ENCODE results near the gene XPO5. TPM values are rescaled to one million over a fixed set of nuclear protein-coding genes. Genes with fewer than 3 reads are reported as not detected.

The XPO5 gene
- total and polyA plus RNA-seq, 9 of the 15 experiments (the other 6 are each of a cell fraction or from before 2014, with no cell fraction given), result 36.0 to 170 (median 99.1) TPM

- TF ChIP-seq ZBTB9 (CRISPR knock-in tag; IDR thresholded peaks at IDR 0.05) (peak; percentile 40; the same call in 1 of the 2 replicates), BRD9 (IDR thresholded peaks at IDR 0.05; ENCODE audit: low read depth, partially characterized antibody) (peak; percentile 81), MTA3 (IDR thresholded peaks at IDR 0.05; ENCODE audit: borderline replicate concordance) (0 out of 2 replicates have a peak, but pooled peaks have one; percentile 37), VEZF1 (CRISPR knock-in tag; IDR thresholded peaks at IDR 0.05) (no peak), MBD1 (CRISPR knock-in tag; IDR thresholded peaks at IDR 0.05) (peak; percentile 27; the same call in 1 of the 2 replicates), HCFC1 (IDR thresholded peaks at IDR 0.05; ENCODE audit: low read depth, low read length) (0 out of 2 replicates have a peak, but pooled peaks have one; percentile 22), FOSL1 (tag; conservative IDR thresholded peaks at IDR 0.05) (peak; percentile 3; the same call in 1 of the 2 replicates), CHAMP1 (IDR thresholded peaks at IDR 0.05) (0 out of 2 replicates have a peak, but pooled peaks have one; percentile 16), CEBPG (CRISPR knock-in tag; IDR thresholded peaks at IDR 0.05) (0 out of 2 replicates have a peak, but pooled peaks have one; percentile 4), CEBPG (tag; conservative IDR thresholded peaks at IDR 0.05 in 1 of 2, IDR thresholded peaks at IDR 0.05 in 1 of 2) (0 out of 4 replicates have a peak, but pooled peaks of 1 of the 2 experiments have one; percentile 34), JUN (IDR thresholded peaks at IDR 0.05; ENCODE audit: borderline replicate concordance, low read depth, low read length) (peak; percentile 29; the same call in 1 of the 2 replicates), JUN (CRISPR knock-in tag; IDR thresholded peaks at IDR 0.05; ENCODE audit: borderline replicate concordance) (no peak), RB1 (IDR thresholded peaks at IDR 0.05; ENCODE audit: low read depth) (peak; percentile 57; the same call in 1 of the 2 replicates), DACH1 (IDR thresholded peaks at IDR 0.05; ENCODE audit: partially characterized antibody) (no peak), TAL1 (IDR thresholded peaks at IDR 0.05) (no peak), ZNF584 (CRISPR knock-in tag; IDR thresholded peaks at IDR 0.05; ENCODE audit: low read depth) (0 out of 2 replicates have a peak, but pooled peaks have one; percentile 22), SP1 (CRISPR knock-in tag; IDR thresholded peaks at IDR 0.05) (peak; percentile 60; the same call in 1 of the 2 replicates), CC2D1A (IDR thresholded peaks at IDR 0.05) (peak; percentile 56; the same call in 1 of the 2 replicates), SRSF9 (IDR thresholded peaks at IDR 0.05; ENCODE audit: borderline replicate concordance, low read depth, low read length) (no peak), DEAF1 (CRISPR knock-in tag; IDR thresholded peaks at IDR 0.05) (0 out of 2 replicates have a peak, but pooled peaks have one; percentile 30)
Measured at GRCh38 chr6:43608310-43608763, 32.5 kb upstream of the XPO5 start (continued).
